Measurements from ENCODE around the gene MBD3L3.

GRCh38 chr19:7088999-7089398, 30.5 kb upstream of the MBD3L3 start:
- TF ChIP-seq, protein P1, sequence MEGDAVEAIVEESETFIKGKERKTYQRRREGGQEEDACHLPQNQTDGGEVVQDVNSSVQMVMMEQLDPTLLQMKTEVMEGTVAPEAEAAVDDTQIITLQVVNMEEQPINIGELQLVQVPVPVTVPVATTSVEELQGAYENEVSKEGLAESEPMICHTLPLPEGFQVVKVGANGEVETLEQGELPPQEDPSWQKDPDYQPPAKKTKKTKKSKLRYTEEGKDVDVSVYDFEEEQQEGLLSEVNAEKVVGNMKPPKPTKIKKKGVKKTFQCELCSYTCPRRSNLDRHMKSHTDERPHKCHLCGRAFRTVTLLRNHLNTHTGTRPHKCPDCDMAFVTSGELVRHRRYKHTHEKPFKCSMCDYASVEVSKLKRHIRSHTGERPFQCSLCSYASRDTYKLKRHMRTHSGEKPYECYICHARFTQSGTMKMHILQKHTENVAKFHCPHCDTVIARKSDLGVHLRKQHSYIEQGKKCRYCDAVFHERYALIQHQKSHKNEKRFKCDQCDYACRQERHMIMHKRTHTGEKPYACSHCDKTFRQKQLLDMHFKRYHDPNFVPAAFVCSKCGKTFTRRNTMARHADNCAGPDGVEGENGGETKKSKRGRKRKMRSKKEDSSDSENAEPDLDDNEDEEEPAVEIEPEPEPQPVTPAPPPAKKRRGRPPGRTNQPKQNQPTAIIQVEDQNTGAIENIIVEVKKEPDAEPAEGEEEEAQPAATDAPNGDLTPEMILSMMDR (IDR thresholded peaks at IDR 0.05), result no peak
- TF ChIP-seq POLR2A (IDR thresholded peaks at IDR 0.05), result no peak
